HCT116 (cell line): ENCODE results near the gene MARK1.

Experiments
- MAX ChIP-seq: IDR thresholded peaks from 2 replicates; pipeline ENCODE4 v1.6.1; 2012
- SP1 ChIP-seq: IDR thresholded peaks from 2 replicates; pipeline ENCODE4 v1.6.1; 2012; ENCODE audit warnings: low read depth
- TF ChIP-seq, protein P1 (sequence below): IDR thresholded peaks from 2 replicates; pipeline ENCODE4 v1.6.1; 2012; ENCODE audit warnings: low read depth

DNA sequence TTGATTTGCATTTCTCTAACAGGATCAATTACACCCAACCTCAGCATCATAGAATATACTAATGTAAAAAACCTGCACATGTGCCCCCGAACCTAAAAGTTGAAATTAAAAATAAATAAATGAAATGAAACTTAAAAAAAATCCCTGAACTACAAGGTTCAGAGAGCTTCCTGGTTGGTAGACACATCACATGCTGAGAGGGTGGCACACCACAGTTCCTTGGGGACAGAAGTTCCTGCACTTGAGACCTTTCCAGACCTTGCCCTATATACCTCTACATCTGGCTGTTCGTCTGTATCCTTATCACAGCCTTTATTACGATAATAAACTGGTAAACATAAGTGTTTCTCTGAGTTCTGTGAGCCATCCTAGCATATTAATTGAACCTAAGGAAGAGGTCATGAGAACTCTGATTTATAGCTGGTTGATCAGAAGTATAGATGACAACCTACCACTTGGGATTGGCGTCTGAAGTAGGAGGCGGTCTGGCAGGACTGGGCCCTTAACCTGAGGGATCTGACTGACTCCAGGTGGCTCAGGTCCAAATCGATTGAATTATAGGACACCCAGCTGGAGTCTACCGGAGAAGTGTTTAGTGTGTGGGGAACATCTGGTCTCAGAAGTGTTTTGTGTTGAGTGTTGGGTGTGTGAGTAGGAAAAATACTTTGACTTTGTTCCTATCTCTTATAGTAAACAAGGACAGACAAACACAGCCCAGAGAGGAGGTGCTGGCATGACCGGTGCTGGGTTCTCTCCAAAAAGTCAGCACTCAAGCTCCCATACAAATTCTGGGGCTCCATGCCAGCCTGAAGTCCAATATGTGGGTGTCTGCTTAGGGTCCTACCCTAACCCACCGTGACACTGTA is 181.2 kb downstream of the MARK1 start:
- no peak for TF ChIP-seq SP1
- TF ChIP-seq, protein P1, sequence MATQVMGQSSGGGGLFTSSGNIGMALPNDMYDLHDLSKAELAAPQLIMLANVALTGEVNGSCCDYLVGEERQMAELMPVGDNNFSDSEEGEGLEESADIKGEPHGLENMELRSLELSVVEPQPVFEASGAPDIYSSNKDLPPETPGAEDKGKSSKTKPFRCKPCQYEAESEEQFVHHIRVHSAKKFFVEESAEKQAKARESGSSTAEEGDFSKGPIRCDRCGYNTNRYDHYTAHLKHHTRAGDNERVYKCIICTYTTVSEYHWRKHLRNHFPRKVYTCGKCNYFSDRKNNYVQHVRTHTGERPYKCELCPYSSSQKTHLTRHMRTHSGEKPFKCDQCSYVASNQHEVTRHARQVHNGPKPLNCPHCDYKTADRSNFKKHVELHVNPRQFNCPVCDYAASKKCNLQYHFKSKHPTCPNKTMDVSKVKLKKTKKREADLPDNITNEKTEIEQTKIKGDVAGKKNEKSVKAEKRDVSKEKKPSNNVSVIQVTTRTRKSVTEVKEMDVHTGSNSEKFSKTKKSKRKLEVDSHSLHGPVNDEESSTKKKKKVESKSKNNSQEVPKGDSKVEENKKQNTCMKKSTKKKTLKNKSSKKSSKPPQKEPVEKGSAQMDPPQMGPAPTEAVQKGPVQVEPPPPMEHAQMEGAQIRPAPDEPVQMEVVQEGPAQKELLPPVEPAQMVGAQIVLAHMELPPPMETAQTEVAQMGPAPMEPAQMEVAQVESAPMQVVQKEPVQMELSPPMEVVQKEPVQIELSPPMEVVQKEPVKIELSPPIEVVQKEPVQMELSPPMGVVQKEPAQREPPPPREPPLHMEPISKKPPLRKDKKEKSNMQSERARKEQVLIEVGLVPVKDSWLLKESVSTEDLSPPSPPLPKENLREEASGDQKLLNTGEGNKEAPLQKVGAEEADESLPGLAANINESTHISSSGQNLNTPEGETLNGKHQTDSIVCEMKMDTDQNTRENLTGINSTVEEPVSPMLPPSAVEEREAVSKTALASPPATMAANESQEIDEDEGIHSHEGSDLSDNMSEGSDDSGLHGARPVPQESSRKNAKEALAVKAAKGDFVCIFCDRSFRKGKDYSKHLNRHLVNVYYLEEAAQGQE, result no peak
- TF ChIP-seq MAX, result no peak
